ENCODE results near the gene CFD.
"Not testable (repeated sequence)": the region's sequence is repeated elsewhere in the genome, so short reads cannot be mapped to it uniquely, and the experiment has no call there.

CFD gene

DNA sequence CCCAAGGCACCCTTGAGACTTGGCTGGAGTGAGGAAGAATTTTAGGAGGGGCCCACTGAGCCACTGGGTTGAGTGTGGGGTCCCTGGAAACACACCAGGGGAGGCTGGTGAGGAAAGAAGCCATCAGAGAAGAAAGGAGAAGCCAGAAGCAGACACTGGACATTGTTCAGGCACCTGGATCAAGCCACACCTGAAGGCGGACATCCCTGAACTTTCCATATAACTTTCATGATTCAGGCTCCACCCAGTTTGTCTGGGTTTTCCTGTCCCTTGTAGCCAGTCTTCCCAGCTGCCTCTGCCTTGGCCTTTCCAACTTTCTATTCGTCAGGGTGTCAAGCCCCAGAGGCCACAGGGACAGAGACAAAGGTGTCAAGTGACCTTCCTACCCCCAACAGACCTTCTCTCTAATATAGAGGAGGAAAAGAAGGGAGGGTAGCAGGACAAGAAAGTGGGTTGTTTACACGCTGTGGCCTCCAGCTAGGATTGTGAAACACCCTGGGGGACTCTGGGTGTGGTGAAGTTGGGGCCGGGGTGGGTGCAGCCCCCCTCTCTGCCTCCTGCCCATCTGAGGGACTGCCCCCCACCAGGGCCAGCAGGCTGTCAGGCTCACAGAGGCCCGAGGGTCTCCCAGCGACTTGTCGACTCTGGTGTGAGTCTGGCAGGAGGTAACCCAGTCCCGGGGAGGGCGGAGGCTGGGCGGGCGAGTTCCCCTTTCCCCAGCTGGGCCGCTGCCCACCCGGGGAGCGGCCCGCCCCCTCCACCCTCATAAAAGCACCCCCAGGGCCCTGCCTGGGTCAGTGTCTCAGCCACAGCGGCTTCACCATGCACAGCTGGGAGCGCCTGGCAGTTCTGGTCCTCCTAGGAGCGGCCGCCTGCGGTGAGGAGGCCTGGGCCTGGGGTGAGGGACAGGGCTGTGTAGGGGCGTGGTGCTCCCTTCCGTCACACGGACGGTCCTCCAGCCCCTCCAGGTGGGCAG is at the start of gene CFD:
Gene CFD (plus strand): TSS at position 797 of the 976 bp plus-strand sequence. CDS start 26 bp downstream, at position 823.
- no peak for DNase-seq

DNA sequence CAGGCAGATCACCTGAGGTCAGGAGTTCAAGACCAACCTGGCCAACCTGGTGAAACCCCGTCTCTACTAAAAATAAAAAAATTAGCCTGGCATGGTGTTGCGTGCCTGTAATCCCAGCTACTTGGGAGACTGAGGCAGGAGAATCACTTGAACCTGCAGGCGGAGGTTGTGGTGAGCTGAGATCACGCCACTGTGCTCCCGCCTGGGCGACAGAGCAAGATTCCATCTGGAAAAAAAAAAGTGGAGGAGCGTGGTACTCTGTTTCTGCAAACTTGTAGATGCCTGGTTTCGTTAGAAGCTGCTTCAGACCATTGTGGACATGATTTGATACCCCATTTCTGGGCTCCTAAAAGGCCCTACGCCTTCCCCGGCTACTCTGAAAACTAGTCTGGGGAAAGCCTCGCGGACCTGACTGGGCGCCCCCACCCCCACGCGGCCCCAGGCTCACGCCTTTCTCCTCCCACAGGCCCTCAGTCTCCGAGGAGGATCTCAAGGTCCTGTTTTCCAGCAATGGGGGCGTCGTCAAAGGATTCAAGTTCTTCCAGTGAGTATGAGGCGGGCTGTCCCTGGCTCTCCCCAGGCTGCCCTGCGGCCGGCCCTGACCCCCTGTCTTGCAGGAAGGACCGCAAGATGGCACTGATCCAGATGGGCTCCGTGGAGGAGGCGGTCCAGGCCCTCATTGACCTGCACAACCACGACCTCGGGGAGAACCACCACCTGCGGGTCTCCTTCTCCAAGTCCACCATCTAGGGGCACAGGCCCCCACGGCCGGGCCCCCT is 49.2 kb upstream of the CFD start:
- DNase-seq: no peak

DNA sequence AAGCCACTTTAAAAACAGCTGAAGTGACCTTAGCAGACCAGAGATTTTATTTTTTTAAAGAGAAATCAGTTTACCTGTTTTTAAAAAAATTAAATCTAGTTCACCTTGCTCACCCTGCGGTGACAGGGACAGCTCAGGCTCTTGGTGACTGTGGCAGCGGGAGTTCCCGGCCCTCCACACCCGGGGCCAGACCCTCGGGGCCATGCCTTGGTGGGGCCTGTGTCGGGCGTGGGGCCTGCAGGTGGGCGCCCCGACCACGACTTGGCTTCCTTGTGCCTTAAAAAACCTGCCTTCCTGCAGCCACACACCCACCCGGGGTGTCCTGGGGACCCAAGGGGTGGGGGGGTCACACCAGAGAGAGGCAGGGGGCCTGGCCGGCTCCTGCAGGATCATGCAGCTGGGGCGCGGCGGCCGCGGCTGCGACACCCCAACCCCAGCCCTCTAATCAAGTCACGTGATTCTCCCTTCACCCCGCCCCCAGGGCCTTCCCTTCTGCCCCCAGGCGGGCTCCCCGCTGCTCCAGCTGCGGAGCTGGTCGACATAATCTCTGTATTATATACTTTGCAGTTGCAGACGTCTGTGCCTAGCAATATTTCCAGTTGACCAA is 48.5 kb upstream of the CFD start:
- no peak for DNase-seq

DNA sequence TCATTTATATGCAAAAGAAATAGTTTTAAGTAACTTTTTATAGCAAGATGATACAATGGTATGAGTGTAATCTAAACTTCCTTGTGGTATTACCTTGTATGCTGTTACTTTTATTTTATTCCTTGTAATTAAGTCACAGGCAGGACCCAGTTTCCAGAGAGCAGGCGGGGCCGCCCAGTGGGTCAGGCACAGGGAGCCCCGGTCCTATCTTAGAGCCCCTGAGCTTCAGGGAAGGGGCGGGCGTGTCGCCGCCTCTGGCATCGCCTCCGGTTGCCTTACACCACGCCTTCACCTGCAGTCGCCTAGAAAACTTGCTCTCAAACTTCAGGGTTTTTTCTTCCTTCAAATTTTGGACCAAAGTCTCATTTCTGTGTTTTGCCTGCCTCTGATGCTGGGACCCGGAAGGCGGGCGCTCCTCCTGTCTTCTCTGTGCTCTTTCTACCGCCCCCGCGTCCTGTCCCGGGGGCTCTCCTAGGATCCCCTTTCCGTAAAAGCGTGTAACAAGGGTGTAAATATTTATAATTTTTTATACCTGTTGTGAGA is 47.9 kb upstream of the CFD start:
- DNase-seq: no peak

DNA sequence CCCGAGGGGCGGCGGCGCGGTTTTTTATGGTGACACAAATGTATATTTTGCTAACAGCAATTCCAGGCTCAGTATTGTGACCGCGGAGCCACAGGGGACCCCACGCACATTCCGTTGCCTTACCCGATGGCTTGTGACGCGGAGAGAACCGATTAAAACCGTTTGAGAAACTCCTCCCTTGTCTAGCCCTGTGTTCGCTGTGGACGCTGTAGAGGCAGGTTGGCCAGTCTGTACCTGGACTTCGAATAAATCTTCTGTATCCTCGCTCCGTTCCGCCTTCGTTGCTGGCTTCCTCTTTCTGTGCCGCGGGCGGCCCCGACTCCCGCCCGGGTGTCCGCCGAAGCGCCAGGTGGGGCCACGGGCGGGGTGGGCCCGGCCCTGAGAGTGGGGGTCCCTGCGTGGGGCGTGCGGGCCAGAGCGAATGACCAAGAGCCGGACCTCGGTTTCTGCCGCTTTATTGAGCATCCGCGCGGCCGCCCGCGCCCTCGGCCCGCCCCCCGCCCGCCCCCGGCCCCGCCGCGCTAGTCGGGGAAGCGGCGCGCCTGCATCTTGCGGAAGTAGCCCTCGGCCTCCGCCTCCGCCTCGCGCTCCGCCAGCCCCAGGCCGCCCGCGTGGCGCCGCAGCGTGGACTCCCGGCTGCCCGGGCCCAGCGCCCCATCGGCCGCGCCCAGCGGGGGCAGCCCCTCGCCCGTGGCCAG is 47.3 kb upstream of the CFD start:
- DNase-seq: no peak

DNA sequence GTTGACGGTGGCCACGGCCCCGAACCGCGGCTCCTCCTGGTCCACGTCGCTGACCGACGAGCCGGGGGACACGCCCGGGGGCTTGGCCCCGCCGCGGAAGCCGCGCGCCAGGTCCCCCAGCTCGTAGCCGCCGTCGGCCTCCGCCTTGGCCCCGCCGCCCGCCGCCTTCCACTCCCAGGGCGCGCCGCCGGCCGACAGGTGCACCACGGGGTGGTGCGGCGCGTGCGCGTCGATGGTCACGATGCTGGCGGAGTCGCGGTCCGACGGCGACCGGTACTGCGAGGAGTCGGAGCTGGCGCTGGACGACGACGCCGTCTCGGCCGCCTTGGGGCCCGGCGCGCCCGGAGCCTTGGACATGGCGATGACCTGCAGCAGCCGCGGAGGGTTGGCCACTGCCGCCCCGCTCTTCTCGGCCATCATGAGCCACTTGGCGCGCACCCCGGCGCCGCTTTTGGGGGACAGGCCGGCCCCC is 46.7 kb upstream of the CFD start:
- DNase-seq: no peak

DNA sequence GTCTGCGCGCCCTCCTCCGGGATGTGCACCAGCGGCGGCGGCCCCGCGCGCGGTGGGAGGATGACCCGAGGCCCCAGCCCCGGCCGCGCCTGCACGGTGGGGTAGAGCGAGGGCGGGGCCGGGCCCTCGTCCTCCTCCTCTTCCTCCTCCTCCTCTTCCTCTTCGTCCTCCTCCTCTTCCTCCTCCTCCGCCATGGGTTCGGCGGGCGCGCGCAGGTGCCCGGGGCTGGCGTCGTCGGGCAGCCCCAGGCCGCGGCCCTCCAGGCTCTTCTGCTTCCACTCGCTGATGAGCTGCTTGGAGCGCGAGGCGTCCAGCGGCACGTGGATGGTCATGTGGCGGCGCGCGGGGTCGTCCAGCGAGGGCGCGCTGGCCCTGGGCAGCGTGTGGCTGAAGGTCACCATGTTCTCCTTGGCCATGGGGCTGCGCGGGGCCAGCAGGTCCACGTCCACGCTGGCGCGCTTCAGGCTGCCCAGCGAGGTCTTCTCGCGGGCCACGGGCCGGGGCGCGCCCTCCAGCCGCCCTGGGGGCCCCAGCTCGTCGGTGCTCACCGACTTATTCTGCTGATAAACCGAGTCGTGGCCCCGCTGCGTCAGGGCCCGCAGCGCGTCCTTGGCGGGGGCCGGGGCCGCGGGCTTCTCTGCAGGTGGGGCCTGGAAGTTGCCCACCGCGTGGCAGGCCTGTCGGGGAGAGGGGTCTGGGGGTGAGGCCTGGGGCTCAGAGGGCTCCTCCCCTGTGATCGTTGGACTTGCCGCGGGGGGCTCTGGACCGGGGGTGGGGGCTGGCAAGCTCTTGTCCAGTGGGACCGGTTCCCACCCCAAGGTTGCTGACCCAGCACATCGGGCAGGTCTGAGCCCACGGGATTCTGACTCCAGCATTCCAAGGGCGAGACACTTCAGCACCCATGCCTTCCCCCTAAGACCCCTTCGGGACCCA is 46.0 kb upstream of the CFD start:
- DNase-seq: no peak

DNA sequence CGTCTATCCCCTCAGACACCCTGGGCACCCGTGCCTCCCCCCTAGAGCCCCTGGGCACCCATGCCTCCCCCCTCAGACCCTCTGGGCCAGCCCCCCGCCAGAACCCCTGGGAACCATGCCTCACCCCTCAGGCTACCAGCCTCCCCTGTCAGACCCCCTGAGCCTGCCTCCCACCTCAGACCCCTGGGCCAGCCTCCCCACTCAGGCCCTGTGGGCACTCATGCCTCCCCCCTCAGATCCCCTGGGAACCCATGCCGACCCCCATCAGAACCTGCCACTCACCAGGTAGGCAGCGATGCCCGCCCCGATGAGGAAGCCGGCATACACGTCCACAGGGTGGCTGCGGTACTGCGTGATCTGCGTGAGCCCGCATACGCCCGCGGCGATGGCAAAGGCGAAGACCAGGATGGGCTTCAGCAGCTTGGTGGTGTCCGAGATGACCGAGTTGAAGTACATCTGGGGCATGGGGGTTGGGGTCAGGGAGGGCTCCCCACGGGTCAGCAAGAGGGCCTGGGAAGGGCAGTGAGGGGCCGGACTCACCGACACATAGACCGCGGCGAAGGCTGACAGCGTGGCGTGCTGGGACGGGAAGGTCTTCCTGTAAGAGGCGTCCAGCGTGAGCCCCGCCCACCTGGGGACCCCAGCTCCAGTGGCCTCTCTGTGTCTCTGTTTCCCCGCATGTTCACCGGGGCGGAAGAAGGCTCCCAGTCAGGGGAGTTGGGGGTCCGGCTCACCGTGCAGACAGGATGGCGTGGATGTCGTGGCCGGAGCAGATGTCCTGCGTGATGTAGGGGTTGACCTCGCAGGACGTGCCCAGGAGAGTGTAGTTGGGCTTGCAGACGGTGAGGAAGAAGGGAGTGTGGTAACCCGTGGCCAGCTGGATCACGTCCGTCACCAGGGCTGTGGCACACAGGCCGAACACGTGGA is 45.0 kb upstream of the CFD start:
- DNase-seq: no peak

DNA sequence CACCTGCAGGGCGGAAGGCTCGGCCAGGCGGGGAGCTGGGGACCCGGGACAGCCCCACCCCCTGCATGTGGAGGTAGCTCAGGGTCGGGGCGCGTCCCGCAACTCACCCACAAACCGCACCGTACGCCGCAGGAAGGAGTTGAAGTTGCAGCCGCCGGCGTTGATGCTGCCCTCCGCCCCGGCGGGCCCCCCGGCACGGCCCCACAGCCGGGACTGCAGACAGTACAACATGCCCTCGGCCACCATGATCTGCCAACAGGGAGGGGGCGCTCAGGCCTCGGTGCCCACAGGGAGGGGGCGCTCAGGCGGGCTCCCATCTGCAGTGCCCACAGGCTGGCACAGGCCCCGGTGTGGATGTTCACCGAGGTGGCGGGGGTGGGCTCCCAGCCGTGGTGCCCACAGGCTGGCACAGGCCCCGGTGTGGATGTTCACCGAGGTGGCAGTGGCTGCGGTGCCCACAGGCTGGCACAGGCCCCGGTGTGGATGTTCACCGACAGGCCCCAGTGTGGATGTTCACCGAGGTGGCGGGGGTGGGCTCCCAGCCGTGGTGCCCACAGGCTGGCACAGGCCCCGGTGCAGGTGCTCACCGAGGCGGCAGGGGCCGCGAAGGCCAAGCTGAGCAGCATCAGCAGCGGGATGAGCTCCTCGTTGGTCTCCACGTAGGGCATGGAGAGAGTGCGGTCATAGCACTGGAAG is 44.2 kb upstream of the CFD start:
- DNase-seq: no peak

DNA sequence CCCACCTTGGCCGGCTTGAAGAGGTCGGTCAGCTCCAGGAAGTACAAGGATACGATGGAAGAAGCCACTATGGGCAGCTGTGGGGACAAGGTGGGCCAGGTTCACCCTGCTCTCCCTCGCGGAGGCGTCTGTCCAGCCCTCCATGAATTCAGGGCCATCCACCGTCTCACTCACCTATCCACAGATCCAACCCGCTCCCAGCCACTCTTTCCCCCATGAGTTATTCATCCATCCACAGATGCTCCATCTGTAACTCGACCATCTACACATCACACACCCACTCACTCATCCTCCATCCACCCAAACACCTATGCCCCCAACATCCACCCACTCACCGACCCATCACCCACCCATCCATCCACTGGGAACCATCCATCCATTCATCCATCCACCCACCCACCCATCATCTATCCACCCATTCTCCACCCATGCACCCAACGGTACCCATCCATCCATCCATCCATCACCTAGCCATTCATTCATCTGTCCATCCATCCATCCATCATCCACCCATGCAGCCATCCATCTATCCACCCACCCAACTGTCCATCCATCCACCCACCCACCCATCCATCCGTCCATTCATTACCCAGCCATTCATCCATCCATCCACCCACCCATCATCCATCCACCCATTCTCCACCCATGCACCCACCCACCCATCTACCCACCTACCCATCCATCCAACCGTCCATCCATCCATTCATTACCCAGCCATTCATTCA is 43.5 kb upstream of the CFD start:
- DNase-seq: no peak

DNA sequence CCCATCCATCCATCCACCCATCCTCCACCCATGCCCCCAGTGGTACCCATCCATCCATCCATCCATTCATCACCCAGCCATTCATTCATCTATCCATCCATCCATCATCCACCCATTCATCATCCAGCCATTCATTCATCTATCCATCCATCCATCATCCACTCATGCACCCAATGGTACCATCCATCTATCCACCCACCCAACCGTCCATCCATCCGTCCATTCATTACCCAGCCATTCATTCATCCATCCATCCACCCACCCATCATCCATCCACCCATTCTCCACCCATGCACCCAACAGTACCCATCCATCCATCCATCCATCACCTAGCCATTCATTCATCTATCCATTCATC is 43.0 kb upstream of the CFD start:
- DNase-seq: no peak

DNA sequence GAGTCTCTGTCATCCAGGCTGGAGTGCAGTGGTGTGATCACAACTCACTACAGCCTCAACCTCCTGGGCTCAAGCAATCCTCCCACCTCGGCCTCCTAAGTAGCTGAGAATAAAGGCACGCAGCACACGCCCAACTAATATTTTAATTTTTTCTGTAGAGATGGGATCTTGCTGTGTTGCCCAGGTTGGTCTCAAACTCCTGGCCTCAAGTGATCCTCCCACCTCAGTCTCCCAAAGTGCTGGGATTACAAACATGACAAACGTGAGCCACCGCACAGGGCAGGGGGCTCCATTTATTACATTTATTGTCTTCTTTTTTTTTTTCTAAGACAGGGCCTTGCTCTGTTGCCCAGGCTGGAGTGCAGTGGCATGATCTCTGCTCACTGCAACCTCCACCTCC is 39.3 kb upstream of the CFD start:
- not testable (repeated sequence) for DNase-seq

DNA sequence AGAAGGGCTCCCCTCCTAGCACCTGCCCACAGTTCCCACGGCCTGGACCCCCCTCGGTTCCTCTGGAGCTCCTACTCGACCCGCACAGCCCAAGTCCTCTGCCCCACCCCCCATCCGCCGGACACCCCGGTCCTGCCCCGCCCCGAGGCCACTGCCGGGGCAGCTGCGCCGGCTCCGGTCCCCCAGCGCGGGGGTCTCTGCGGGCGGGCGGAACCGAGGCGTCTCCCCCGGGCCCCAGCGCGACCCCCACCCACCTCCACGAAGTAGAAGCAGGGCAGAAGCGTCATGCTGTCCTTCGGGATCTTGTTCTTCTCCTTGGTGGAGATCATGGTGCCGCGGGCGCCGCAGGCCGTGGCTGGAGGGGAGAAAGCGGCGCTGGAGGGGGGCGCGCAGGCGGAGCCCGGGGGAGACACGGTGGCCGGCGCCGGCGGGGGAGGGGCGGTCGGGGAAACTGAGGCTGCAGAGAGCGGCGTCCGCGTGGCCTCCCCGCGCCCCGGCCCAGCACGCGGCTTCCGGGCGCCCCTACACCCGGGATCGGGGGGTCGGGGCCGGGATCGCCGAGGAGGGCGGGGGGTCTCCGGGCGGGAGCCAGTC is 38.1 kb upstream of the CFD start:
- DNase-seq: no peak

DNA sequence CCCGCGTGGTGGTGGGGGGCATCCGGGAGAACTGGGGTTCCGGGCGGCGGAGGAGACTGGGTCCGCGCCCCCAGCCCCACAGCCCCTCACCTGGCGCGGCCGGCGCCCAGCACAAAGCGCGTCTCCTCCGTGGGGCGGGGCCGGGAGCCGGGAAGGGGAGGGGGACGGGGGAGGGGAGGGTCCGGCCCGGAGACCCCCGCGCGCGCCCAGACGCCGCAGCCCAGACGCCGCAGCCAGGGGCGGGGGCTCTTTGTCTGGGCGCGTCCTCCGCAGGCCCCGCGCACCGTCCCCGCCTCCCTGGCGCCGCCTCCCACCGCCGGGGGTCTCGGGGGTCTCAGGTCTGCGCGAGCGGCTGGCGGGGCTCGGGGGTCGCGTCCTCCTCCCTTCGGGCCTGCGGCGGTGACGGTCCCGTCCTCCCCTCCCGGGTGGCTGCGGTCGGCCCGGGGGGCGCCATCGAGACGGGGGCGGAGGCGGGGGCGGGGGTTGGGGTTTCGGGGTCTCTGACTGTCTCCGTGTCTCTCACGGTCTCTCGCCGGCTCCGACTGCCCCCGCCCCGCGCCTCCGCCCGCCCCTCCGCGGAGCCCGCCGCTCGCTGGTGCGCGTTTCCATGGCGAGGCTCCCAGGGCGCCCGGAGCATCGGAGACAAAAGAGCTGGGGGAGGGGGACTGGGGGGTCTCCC is 37.5 kb upstream of the CFD start, which contains the start of gene PLPPR3:
Gene PLPPR3 (minus strand): TSS at position 131 of the 679 bp plus-strand sequence. CDS start 396 bp downstream, outside the sequence.
- DNase-seq: no peak

DNA sequence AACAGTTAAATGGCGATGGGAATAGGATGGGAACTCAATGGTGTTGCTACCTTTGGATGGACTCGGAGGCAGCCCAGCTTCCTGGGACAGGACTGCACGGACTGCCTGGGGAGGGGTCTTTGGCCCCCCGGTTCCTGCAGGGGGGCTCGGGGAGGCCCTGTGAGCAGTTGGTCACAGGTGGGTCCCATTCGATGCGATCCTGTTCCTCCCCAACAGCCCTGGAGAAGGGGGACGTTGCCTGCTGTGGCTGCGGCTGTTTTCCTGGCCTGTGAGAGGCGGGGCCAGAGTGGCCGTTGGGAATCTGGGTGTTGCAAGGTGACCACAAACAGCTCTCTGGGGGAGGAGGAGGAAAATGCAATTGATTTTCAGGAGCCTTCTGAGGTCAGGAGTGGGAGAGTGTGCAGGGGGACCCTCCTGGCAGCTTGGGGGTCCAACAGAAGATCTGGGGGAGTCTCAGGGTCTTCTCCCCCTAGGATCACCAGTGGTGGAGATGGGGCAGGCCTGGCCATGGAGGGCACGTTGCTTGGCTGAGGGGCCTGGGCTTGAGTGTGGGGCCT is 35.8 kb upstream of the CFD start:
- no peak for DNase-seq

DNA sequence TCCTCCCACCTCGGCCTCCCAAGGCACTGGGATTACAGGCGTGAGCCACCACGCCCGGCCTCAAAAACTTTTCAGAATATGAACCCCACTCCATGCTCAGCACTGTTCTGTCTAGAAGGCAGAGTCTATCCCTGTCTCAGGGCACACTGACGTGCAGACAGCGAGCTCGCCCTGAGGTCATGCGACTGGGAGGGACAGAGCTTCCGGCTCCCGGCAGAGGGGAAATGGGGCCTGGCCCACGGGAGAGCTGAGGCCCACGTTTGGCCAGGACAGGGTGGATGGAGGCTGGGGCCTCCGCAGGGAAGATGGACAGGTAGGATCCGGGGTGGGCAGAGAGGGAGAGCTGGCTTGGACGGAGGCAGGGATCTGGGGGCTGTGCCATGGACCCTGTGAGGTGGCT is 34.6 kb upstream of the CFD start:
- DNase-seq: no peak

DNA sequence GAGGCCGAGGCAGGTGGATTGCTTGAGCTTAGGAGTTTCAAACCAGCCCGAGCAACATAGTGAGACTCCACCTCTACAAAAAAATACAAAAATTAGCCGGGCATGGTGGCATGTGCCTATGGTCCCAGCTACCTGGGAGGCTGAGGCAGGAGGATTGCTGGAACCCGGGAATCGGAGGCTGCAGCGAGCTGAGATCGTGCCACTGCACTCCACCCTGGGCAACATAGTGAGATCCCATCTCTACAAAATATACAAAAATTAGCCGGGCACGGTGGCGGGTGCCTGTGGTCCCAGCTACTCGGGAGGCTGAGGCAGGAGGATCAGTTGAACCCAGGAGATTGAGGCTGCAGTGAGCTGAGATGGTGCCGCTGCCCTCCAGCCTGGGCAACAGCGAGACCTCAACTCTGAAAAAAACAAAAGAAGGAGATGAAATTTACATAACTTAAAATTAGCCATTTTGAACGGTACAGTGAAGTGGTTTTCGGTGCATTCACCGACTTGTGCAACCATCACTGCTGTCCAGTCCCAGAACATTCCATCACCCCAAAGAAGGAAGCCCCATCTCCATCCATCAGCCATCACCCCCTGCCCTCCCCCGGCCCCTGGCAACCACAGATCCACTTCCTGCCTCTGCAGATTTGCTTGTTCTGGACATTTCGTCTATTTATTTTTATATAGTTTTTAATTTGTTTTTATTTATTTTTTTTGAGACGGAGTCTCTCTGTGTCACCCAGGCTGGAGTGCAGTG is 33.4 kb upstream of the CFD start:
- DNase-seq: no peak

Data from NCI-H1436 (cell line).